Measurements from ENCODE around the gene GALK2.
"Not testable (repeated sequence)": the region's sequence is repeated elsewhere in the genome, so short reads cannot be mapped to it uniquely, and the experiment has no call there.

Gene GALK2

GRCh38 chr15:49164865-49165264 is 5.2 kb upstream of the GALK2 start:
- no peak for DNase-seq (ENCODE audit: low read depth, low spot score)

- DNase-seq (ENCODE audit: low read depth, low spot score): no peak
Measured at GRCh38 chr15:49168016-49168415, 2.0 kb upstream of the GALK2 start.

GRCh38 chr15:49171790-49172189 is 1.7 kb downstream of the GALK2 start:
- no peak for DNase-seq (ENCODE audit: low read depth, low spot score)

- no peak for DNase-seq (ENCODE audit: low read depth, low spot score)
Measured at GRCh38 chr15:49174902-49175301, 4.9 kb downstream of the GALK2 start.

- DNase-seq (ENCODE audit: low read depth, low spot score): not testable (repeated sequence)
Measured at GRCh38 chr15:49175582-49176397, 5.7 kb downstream of the GALK2 start.

- DNase-seq (ENCODE audit: low read depth, low spot score): no peak
Measured at GRCh38 chr15:49178497-49178896, 8.4 kb downstream of the GALK2 start.

GRCh38 chr15:49179433-49180190 is 9.6 kb downstream of the GALK2 start:
- DNase-seq (ENCODE audit: low read depth, low spot score): no peak

- no peak for DNase-seq (ENCODE audit: low read depth, low spot score)
Measured at GRCh38 chr15:49182128-49182527, 12.1 kb downstream of the GALK2 start.

GRCh38 chr15:49183741-49184140 is 13.7 kb downstream of the GALK2 start:
- DNase-seq (ENCODE audit: low read depth, low spot score): not testable (repeated sequence)

- no peak for DNase-seq (ENCODE audit: low read depth, low spot score)
Measured at GRCh38 chr15:49185473-49185872, 15.4 kb downstream of the GALK2 start.

- peak; percentile 11 for DNase-seq (ENCODE audit: low read depth, low spot score)
Measured at GRCh38 chr15:49187549-49188245, 17.6 kb downstream of the GALK2 start.

GRCh38 chr15:49188933-49189332 is 18.9 kb downstream of the GALK2 start:
- no peak for DNase-seq (ENCODE audit: low read depth, low spot score)

GRCh38 chr15:49189631-49190030 is 19.6 kb downstream of the GALK2 start:
- DNase-seq (ENCODE audit: low read depth, low spot score): no peak

GRCh38 chr15:49190586-49190985 is 20.5 kb downstream of the GALK2 start:
- DNase-seq (ENCODE audit: low read depth, low spot score): no peak

GRCh38 chr15:49191892-49192291 is 21.8 kb downstream of the GALK2 start:
- no peak for DNase-seq (ENCODE audit: low read depth, low spot score)

- DNase-seq (ENCODE audit: low read depth, low spot score): no peak
Measured at GRCh38 chr15:49196856-49197255, 26.8 kb downstream of the GALK2 start.

- no peak for DNase-seq (ENCODE audit: low read depth, low spot score)
Measured at GRCh38 chr15:49199666-49200065, 29.6 kb downstream of the GALK2 start.

- DNase-seq (ENCODE audit: low read depth, low spot score): no peak
Measured at GRCh38 chr15:49200347-49200746, 30.3 kb downstream of the GALK2 start.

GRCh38 chr15:49208102-49208501 is 38.1 kb downstream of the GALK2 start:
- DNase-seq (ENCODE audit: low read depth, low spot score): not testable (repeated sequence)

- DNase-seq (ENCODE audit: low read depth, low spot score): no peak
Measured at GRCh38 chr15:49212897-49213296, 42.9 kb downstream of the GALK2 start.

- DNase-seq (ENCODE audit: low read depth, low spot score): peak; percentile 59
Measured at GRCh38 chr15:49215768-49216739, 46.0 kb downstream of the GALK2 start.
